T follicular helper cell (primary cell): ENCODE results near the gene IQCH.

Experiments used
- DNase-seq: peaks from one replicate; pipeline ENCODE4 v3.0.0-alpha.2; 2020; ENCODE audit warnings: low read depth

IQCH gene

DNA sequence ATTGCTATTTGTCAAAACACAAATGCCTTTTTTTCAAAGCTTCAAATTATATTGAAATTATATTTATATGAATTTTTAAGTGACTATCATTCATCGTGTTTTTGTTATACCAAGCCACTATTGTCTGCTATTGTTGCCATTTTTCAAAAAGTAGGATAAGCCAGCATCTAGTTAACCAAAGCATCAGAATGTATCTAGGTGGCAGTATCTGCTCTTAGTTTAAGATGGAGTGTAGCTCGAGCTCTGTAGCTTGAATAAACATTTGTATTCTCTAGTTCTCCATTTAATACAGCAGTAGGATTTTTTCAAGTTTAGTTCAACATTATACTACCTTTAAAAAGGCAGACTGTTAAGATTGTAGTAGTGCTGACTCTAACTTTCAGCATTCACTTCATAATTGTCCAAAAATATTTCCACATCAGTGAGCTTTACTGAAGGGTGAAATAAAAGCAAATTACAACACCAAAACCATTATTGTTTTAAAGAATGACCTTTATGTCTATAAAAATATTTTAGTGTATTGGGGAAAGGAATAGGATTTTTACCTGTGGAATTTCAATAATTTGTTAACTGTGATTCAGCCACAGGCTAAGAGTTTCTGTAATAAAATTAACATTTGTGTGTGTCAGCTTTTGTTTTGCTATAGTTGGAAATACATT is 246.7 kb downstream of the IQCH start:
- no peak for DNase-seq

DNA sequence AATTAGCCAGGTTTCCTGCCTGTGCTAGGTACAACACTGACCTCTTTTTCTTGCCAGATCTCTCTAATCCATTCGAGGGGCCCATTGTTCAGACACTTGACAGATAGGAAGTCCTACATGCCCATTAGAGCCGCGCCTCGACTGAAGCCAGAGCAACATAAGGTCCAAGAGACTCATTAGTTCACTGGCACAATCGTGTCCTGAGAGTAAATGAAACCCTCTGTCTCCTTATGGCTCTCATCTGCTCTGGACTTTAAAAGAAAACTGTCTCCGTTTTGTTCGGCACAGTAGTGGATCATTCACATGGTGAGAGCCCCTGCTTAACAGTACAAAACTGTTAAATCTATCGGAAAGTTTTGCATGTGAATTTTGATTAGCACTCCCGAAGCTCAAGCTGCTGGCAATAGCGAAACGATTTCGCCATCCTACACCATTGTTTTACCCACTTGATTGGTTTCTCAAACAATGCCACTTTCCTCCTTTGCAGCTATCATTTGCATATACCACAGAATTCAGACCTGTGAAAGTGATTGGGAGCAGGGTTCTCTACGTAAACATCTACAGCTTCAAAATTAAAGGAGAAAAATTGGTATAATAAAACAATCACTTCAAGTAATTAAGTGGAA is 247.4 kb downstream of the IQCH start:
- no peak for DNase-seq

DNA sequence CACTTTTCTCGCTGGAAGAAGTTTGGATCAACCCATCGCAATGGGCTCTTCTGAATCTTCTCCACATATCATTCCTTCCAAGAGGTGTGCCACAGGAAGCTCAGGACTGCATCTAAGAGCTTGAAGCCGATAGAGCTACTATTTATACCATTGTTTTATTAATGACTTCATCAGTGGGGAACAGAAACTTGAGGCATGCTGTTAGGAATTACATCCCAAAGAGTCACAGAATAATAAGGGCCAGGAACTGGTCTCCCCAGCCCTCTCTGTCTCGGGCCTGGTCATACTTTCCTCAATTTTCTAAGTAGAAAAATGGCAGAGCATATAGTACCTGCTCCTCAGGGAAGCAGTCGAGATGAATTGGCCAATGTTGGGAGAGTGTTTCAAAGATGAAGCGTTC is 249.5 kb downstream of the IQCH start:
- no peak for DNase-seq

DNA sequence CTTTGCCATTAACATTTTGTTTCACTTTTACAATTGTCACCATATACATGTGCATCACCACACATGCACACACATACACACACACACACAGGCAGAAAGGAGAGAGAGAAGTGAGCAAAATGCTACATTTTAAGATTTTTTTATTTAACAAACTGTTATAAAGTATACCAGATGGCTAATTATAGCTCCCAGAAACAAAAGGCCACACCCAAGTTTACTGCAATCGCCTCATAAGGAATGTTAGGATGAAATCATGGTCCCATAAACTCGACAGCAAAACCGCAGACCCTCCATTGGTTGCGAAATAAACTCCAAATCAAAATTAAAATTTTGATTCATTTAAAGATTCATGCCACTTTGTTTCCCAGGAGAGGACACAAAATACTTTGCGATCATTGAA is 250.2 kb downstream of the IQCH start:
- no peak for DNase-seq

- DNase-seq = no peak
Observed at GRCh38 chr15:67505675-67506572, 251.3 kb downstream of the IQCH start.

GRCh38 chr15:67506775-67507747 is 252.5 kb downstream of the IQCH start:
- DNase-seq = no peak

GRCh38 chr15:67508407-67508806 is 253.8 kb downstream of the IQCH start:
- no peak for DNase-seq

DNA sequence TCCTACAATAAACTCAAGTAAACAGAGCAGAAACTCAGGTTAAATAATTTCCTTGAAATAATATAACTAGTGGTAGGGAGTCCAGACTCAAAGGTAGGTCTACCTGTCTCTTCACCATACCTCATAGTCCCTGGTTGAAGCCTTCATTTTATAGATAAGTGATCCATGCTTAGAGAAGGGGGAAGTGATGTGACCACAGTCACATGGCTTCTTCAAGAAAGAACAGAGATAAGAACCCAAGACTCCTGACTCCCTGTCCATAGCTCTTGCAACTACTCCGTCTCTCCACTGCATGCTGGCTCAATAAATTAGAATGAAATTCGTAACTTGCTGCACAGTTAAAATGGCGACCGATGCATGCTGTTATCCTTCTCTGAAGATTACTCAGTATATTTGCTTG is 255.3 kb downstream of the IQCH start:
- DNase-seq = no peak

GRCh38 chr15:67510597-67511190 is 256.1 kb downstream of the IQCH start:
- DNase-seq = no peak

GRCh38 chr15:67511606-67512005 is 257.0 kb downstream of the IQCH start:
- no peak for DNase-seq

GRCh38 chr15:67512140-67512539 is 257.6 kb downstream of the IQCH start:
- no peak for DNase-seq

GRCh38 chr15:67512933-67513714 is 258.5 kb downstream of the IQCH start:
- no peak for DNase-seq

DNA sequence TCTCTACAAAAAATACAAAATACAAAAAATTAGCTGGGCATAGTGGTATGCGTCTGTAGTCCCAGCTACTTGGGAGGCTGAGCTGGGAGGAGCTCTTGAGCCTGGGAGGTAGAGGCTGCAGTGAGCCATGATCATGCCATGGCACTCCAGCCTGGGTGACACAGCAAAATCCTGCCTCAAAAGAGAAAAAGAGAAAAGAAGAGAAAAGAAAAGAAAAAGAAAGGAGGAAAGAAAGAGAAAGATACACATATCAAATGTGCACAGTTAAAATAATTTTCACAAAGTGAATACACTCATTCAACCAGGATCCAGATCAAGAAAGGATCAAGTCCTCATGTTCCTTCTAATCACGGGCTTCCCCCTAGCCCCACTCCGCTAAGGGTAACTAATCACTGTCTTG is 260.5 kb downstream of the IQCH start:
- DNase-seq = no peak

GRCh38 chr15:67515557-67515956 is 261.0 kb downstream of the IQCH start:
- no peak for DNase-seq

- no peak for DNase-seq
Observed at GRCh38 chr15:67520321-67521028, 265.9 kb downstream of the IQCH start.

DNA sequence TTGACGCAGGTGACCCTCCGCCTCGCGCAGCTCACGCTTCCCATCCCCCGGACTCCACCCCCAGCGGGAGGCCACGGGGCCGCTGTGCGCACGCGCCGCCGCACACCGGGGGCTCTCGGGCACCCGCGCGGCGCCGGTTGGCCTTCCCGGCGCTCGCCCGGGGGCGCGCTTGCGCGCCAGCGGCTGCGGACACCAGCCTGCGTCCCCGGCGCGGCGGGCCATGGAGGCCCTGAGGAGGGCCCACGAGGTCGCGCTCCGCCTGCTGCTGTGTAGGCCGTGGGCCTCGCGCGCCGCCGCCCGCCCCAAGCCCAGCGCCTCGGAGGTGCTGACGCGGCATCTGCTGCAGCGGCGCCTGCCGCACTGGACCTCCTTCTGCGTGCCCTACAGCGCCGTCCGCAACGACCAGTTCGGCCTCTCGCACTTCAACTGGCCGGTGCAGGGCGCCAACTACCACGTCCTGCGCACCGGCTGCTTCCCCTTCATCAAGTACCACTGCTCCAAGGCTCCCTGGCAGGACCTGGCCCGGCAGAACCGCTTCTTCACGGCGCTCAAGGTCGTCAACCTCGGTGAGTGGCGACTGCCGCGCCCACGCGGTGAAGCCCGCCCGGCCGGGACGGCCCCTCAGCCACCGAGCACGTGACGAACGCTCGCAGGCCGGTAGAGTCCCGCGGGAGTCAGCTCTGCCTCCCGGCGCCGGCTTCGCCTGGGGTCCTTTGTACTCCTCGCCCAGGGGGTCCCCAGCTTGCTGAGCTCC is 266.6 kb downstream of the IQCH start, which contains the start of gene C15orf61:
C15orf61 (plus strand) TSS at position 103 of the 754 bp plus-strand sequence; CDS start at position 221, 118 bp downstream.
- peak; percentile 74 for DNase-seq

DNA sequence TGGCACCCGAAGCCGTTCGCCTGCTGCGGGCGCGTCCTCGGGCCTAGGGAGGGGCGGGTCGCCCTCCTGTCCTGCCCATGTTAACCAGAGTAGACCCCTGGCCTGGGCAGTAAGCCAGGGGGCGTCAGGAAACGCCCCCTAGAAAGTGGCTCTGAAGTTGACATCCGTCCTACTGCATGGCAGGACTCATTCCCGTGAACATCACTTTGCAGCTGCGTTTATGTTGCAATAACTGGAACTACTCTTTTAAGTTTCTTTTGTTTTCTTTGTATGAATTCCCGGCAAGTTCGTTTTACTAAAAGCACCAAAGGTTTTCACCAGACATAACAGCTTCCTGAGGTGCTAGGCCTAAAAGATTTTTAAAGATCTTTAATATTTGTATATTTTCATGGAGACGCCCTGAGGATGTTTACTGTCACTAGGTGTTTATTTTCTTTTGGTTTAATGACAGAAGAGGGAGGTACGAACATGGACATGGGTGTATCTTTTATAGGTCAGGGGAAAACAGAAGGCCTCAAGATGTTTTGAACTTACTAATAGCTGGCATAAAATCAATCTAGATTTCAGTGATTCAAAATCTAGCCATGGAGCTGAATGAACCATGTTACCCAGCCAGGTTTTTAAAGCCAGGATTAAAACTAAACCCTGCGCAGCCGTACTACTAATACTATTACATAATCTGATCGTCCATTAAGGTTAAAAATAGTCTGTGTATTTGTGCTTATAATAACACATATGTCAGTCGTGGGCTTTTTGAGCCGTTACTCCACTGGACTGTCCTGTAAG is 267.4 kb downstream of the IQCH start:
- DNase-seq = no peak

GRCh38 chr15:67523330-67523729 is 268.7 kb downstream of the IQCH start:
- no peak for DNase-seq
